K562 (cell line): ENCODE measurements around the gene AKR1A1. TPM values are rescaled to one million over a fixed set of nuclear protein-coding genes. Genes with fewer than 3 reads are reported as not detected.

Experiments used
- ATF1 ChIP-seq, 2 experiments: fragments of 450-650 bp in 1 of 2; IDR thresholded peaks; 2 replicates each; pipeline ENCODE4 v1.6.1; 2016; ENCODE audit warnings: missing compliant biosample characterization in 1 of 2, missing genetic modification characterization in 1 of 2
- CTCFL ChIP-seq: IDR thresholded peaks from 2 replicates; pipeline ENCODE4 v1.6.1; 2011; ENCODE audit warnings: borderline replicate concordance, low read depth, mild to moderate bottlenecking, moderate library complexity, low read length; ENCODE audit not compliant: insufficient read depth, poor library complexity, severe bottlenecking
- E2F6 ChIP-seq, 2 experiments: IDR thresholded peaks; 2 replicates each; pipeline ENCODE4 v1.6.1; 2011; ENCODE audit warnings: borderline replicate concordance in 1 of 2, control low read depth in 1 of 2, low read depth in 1 of 2, low read length in 1 of 2, mild to moderate bottlenecking in 1 of 2, mixed read lengths in 1 of 2, moderate library complexity in 1 of 2; ENCODE audit not compliant: insufficient read depth in 1 of 2, insufficient read length in 1 of 2, poor library complexity in 1 of 2, severe bottlenecking in 1 of 2; ENCODE audit errors: extremely low read depth in 1 of 2
- GATAD2A ChIP-seq: fragments of 450-650 bp; IDR thresholded peaks from 2 replicates; pipeline ENCODE4 v1.6.1; 2017
- NCOA4 ChIP-seq: fragments of 450-650 bp; IDR thresholded peaks from 2 replicates; pipeline ENCODE4 v1.6.1; 2018; ENCODE audit warnings: mild to moderate bottlenecking; ENCODE audit not compliant: partially characterized antibody
- SMARCE1 ChIP-seq: fragments of 450-650 bp; IDR thresholded peaks from 2 replicates; pipeline ENCODE4 v1.7.1; 2016; ENCODE audit warnings: mild to moderate bottlenecking
- TEAD1 ChIP-seq, 2 experiments: fragments of 450-650 bp in 1 of 2; sonication (generic) in 1 of 2; formaldehyde crosslinking; IDR thresholded peaks; 2 replicates each; pipeline versions ENCODE4 v1.4.0 to v1.8.0; 2020 to 2022; ENCODE audit warnings: mild to moderate bottlenecking in 2 of 2, missing genetic modification reagents in 1 of 2
- TFAM ChIP-seq: fragments of 250-450 bp; sonication (Bioruptor Pico); conservative IDR thresholded peaks from 2 replicates; pipeline ENCODE4 v1.5.0; 2021; ENCODE audit warnings: mild to moderate bottlenecking, moderate library complexity
- ZNF133 ChIP-seq: fragments of 250-450 bp; sonication (Bioruptor Pico); IDR thresholded peaks from 2 replicates; pipeline ENCODE4 v1.4.0; 2020; ENCODE audit warnings: mild to moderate bottlenecking
- polyA plus RNA-seq, 8 experiments: library from polyadenylated mRNA; depleted of rRNA in 4 of 8; stranded (reverse) in 5 of 8; unstranded in 3 of 8; fragments of >200 nt; fragmentation: Nextera tagmentation in 2 of 8; fragmentation: Illumina TruSeq in 1 of 8; extraction: Ambion mirVana in 2 of 8; extraction: Trizol in 1 of 8; gene quantifications; 2 replicates each; pipeline versions ENCODE4 v1.2.1 to v1.2.3, GENCODE V29; 2011 to 2014; ENCODE audit warnings: inconsistent platforms in 1 of 8, missing spikeins in 1 of 8
- total RNA-seq, 7 experiments: library from RNA; depleted of rRNA in 6 of 7; stranded (reverse); fragments of >200 nt in 6 of 7; fragmentation: Illumina TruSeq in 2 of 7; extraction: Trizol in 2 of 7; gene quantifications; 2 replicates each; pipeline versions ENCODE4 v1.2.1 to v1.2.3, GENCODE V29; 2011 to 2021; ENCODE audit warnings: low replicate concordance in 1 of 7
- TF ChIP-seq, protein P1 (sequence below): sonication (generic); formaldehyde crosslinking; IDR thresholded peaks from 2 replicates; pipeline ENCODE4 v1.8.1; 2023; ENCODE audit warnings: missing genetic modification reagents, mild to moderate bottlenecking, borderline replicate concordance
- TF ChIP-seq, protein P2 (sequence below): fragments of 450-650 bp; IDR thresholded peaks from 2 replicates; pipeline ENCODE4 v1.6.1; 2017; ENCODE audit warnings: antibody characterized with exemption, mild to moderate bottlenecking

AKR1A1 gene
- total and polyA plus RNA-seq, 9 of the 15 experiments (the other 6 are each of a cell fraction or from before 2014, with no cell fraction given) = 68.6 to 211 (median 132) TPM

- TF ChIP-seq E2F6 (IDR thresholded peaks at IDR 0.05; ENCODE audit: borderline replicate concordance in 1 of 2, extremely low read depth in 1 of 2, insufficient read depth in 1 of 2, insufficient read length in 1 of 2, low read depth in 1 of 2, low read length in 1 of 2, poor library complexity in 1 of 2, severe bottlenecking in 1 of 2) (peak; percentile 54 to 55), ZNF133 (CRISPR knock-in tag) (no peak), ATF1 (CRISPR knock-in tag; IDR thresholded peaks at IDR 0.05) (no peak; the same call in 1 of the 2 replicates), ATF1 (tag; IDR thresholded peaks at IDR 0.05) (peak; percentile 81), NCOA4 (peak; percentile 31), CTCFL (peak; percentile 78), TEAD1 (CRISPR knock-in tag; IDR thresholded peaks at IDR 0.05) (peak in 1 of 2 experiments; percentile 86; a peak in 3 of 4 replicates), TFAM (CRISPR knock-in tag) (no peak), SMARCE1 (peak; percentile 22), GATAD2A (peak; percentile 96)
- TF ChIP-seq, protein P1, sequence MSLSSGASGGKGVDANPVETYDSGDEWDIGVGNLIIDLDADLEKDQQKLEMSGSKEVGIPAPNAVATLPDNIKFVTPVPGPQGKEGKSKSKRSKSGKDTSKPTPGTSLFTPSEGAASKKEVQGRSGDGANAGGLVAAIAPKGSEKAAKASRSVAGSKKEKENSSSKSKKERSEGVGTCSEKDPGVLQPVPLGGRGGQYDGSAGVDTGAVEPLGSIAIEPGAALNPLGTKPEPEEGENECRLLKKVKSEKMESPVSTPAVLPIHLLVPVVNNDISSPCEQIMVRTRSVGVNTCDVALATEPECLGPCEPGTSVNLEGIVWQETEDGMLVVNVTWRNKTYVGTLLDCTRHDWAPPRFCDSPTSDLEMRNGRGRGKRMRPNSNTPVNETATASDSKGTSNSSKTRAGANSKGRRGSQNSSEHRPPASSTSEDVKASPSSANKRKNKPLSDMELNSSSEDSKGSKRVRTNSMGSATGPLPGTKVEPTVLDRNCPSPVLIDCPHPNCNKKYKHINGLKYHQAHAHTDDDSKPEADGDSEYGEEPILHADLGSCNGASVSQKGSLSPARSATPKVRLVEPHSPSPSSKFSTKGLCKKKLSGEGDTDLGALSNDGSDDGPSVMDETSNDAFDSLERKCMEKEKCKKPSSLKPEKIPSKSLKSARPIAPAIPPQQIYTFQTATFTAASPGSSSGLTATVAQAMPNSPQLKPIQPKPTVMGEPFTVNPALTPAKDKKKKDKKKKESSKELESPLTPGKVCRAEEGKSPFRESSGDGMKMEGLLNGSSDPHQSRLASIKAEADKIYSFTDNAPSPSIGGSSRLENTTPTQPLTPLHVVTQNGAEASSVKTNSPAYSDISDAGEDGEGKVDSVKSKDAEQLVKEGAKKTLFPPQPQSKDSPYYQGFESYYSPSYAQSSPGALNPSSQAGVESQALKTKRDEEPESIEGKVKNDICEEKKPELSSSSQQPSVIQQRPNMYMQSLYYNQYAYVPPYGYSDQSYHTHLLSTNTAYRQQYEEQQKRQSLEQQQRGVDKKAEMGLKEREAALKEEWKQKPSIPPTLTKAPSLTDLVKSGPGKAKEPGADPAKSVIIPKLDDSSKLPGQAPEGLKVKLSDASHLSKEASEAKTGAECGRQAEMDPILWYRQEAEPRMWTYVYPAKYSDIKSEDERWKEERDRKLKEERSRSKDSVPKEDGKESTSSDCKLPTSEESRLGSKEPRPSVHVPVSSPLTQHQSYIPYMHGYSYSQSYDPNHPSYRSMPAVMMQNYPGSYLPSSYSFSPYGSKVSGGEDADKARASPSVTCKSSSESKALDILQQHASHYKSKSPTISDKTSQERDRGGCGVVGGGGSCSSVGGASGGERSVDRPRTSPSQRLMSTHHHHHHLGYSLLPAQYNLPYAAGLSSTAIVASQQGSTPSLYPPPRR = peak; percentile 94; the same call in 1 of the 2 replicates
- TF ChIP-seq, protein P2, sequence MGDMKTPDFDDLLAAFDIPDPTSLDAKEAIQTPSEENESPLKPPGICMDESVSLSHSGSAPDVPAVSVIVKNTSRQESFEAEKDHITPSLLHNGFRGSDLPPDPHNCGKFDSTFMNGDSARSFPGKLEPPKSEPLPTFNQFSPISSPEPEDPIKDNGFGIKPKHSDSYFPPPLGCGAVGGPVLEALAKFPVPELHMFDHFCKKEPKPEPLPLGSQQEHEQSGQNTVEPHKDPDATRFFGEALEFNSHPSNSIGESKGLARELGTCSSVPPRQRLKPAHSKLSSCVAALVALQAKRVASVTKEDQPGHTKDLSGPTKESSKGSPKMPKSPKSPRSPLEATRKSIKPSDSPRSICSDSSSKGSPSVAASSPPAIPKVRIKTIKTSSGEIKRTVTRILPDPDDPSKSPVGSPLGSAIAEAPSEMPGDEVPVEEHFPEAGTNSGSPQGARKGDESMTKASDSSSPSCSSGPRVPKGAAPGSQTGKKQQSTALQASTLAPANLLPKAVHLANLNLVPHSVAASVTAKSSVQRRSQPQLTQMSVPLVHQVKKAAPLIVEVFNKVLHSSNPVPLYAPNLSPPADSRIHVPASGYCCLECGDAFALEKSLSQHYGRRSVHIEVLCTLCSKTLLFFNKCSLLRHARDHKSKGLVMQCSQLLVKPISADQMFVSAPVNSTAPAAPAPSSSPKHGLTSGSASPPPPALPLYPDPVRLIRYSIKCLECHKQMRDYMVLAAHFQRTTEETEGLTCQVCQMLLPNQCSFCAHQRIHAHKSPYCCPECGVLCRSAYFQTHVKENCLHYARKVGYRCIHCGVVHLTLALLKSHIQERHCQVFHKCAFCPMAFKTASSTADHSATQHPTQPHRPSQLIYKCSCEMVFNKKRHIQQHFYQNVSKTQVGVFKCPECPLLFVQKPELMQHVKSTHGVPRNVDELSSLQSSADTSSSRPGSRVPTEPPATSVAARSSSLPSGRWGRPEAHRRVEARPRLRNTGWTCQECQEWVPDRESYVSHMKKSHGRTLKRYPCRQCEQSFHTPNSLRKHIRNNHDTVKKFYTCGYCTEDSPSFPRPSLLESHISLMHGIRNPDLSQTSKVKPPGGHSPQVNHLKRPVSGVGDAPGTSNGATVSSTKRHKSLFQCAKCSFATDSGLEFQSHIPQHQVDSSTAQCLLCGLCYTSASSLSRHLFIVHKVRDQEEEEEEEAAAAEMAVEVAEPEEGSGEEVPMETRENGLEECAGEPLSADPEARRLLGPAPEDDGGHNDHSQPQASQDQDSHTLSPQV = peak; percentile 74; the same call in 1 of the 2 replicates
Measured at GRCh38 chr1:45521413-45522323, 29.0 kb upstream of the AKR1A1 start, which contains the start of gene PRDX1 (continued).
